Stimulated activated CD4-positive, alpha-beta T cell treated with anti-CD3 and anti-CD28 coated beads, Interleukin-2, amount 100 ng/mL, for 4 hours (primary cell): ENCODE measurements around the gene CD81.
"Not testable (repeated sequence)": the region's sequence is repeated elsewhere in the genome, so short reads cannot be mapped to it uniquely, and the experiment has no call there.

Experiments
- DNase-seq: peaks from one replicate; pipeline ENCODE4 v3.0.0-alpha.2; 2020; ENCODE audit warnings: low read depth

Gene CD81, protein sequence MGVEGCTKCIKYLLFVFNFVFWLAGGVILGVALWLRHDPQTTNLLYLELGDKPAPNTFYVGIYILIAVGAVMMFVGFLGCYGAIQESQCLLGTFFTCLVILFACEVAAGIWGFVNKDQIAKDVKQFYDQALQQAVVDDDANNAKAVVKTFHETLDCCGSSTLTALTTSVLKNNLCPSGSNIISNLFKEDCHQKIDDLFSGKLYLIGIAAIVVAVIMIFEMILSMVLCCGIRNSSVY

GRCh38 chr11:2376751-2377451 is at the start of gene CD81:
Gene CD81 (plus strand): TSS chr11:2377310. CDS start chr11:2377550, 240 bp downstream.
- DNase-seq, result peak; percentile 41

GRCh38 chr11:2328021-2328420 is 49.1 kb upstream of the CD81 start:
- no peak for DNase-seq

DNA sequence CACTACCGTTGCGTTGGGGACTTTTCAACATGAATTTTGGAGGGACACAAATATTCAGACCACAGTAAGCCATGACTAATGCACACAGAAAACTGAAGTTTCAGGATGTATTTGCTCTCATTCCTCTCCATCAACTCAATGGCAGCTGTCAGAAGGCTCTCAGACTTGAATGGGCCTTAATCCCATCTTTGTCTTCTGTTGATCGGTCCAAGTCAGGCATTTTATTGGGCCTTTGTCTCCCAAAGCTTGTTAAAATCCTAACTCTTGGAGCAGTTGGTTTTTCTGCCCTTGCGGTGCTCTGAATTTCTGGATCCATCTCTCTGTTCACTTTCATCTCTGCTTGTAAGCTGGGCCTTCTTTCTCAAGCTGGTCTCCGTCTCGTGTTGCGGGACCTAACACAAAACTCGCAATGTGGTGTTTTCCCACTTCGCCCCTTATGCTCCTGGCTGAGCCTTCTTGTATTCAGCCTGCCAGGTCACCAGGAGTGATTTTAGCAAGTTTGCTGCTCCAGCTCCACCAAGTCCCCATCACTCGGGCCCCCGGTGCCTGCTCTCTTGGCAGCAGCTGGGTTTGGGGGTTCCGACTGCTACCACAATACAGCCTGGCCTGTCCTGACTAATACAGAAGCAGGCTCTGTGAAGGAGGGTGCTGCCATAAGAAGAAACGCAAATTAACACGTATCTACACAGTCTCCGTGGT is 48.3 kb upstream of the CD81 start:
- DNase-seq, result no peak

DNA sequence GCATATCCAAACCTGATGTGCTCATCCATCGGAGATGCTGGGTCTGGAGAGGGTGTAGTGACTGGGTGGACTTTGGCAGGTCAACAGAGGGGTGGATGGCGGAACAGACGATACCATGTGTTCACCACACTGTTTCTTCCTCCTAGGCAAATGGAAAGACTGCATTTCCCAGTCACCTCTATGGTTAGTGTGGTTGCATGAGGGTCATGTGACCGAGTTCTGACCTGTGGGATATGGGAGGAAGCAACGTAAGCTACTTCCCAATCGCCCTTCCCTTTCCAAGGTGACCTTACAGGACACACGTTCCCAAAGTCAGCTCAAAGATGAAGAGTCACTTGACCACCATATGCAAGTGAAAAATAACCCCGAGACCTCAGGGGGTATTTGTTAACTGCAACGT is 47.6 kb upstream of the CD81 start:
- no peak for DNase-seq

- DNase-seq, result no peak
These were observed 46.4 kb upstream of the CD81 start for GRCh38 chr11:2330696-2331095.

DNA sequence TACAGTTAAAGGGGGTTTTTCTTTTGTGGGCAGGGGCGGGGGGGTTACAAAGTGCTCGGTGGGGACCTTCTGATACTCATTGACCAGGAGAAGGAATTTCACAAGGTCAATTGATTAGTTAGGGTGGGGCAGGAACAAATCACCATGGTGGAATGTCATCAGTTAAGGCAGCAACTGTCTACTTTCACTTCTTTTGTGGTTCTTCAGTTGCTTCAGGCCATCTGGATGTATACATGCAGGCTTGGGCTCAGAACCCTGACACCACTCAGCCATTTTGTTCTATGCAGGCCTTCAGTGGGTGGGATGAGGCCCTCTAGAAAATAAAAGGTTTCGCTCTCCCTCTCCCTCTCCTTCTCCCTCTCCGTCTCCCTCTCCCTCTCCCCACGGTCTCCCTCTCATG is 45.7 kb upstream of the CD81 start:
- DNase-seq, result no peak

GRCh38 chr11:2332569-2332968 is 44.5 kb upstream of the CD81 start:
- not testable (repeated sequence) for DNase-seq

DNA sequence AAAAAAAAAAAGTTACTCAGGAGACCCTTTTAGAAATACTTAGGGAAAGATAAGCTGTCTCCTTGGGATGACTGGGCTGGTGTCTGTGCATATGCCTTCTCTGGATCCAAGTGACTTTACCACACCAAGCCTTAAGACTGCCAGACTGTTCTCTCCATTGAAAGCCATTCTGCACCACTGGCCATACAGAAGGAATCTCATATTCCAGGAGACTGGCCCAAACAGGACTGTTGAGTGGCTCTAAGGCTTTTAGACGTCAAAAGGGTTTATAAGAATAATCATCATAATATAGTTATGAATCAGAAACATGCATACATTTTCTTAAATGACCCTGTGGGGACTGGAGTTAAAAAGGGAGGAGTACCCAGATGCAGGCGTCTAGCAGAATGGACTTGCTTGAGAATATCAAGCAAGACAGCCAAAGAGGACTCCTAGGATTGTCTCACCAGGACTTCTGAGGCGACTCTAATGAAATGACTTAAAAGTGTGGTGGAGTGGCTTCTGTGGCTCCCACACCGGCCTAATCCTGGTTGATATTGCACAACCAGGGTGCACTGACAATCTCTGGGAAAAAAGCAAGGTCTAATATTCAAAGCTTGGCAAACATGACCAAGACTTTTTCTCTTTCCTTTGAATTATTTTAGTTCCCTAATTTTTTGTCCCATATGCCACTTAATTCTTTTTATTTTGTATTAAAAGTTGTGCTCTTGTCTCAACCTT is 43.5 kb upstream of the CD81 start:
- not testable (repeated sequence) for DNase-seq

GRCh38 chr11:2335286-2335685 is 41.8 kb upstream of the CD81 start:
- not testable (repeated sequence) for DNase-seq

DNA sequence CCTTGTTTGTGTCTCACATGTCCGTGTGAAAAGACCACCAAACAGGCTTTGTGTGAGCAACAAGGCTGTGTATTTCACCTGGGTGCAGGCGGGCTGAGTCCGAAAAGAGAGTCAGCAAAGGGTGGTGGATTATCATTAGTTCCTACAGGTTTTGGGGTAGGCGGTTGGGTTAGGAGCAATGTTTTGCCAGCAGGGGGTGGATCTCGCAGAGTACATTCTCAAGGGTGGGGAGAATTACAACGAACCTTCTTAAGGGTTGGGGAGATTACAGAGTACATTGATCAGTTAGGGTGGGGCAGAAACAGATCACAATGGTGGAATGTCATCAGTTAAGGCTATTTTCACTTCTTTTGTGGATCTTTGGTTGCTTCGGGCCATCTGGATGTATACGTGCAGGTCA is 38.4 kb upstream of the CD81 start:
- DNase-seq, result not testable (repeated sequence)

- no peak for DNase-seq
These were observed 34.6 kb upstream of the CD81 start for GRCh38 chr11:2342557-2342956.

- DNase-seq, result no peak
These were observed 34.1 kb upstream of the CD81 start for GRCh38 chr11:2342981-2343380.

GRCh38 chr11:2343502-2343901 is 33.6 kb upstream of the CD81 start:
- no peak for DNase-seq

- DNase-seq, result no peak
These were observed 32.1 kb upstream of the CD81 start for GRCh38 chr11:2345050-2345449.

GRCh38 chr11:2346014-2346413 is 31.1 kb upstream of the CD81 start:
- no peak for DNase-seq

- DNase-seq, result no peak
These were observed 30.4 kb upstream of the CD81 start for GRCh38 chr11:2346586-2347307.

DNA sequence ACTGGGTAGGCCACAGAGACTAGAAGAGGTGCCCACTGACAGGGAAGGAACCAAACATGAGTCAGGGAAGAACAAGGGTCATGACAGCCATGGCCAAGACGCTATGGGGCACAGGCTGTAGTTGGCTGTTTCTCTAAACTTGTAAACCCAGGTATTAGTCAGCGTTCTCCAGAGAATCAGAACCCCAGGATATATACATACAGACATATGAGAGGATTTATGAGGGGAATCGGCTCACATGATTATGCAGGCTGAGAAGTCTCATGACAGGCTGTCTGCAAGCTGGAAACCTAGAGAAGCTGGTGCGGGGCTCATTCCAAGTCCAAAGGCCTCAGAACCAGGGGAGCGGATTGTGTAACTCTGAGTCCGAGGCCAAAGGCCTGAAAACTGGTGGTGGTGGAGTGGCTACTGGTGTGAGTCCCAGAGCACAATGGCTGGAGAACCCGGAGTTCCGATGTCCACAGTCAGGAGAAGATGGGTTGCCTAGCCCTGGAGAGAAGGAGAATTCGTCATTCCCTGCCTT is 29.7 kb upstream of the CD81 start:
- no peak for DNase-seq

- DNase-seq, result no peak
These were observed 28.1 kb upstream of the CD81 start for GRCh38 chr11:2348986-2349385.

DNA sequence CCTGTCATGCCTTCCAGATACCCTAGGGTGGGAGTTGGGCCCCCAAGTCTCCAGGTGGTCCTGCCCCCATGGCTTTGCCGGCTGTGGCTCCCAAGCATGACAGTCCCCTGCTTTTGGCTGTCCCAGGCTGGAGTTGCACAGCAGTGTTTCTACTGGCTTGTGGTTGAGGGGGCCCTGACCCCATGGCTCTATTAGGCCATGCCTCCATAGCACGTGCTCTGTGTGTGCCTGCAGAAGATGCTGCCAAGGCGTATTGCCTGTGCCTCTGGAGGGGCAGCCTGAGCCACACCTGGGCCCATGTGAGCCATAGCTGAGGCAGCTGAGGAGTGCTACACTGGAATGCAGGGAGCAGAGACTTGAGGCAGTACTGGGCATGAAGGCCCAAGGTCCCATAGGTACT is 25.4 kb upstream of the CD81 start:
- DNase-seq, result no peak

GRCh38 chr11:2352420-2352819 is 24.7 kb upstream of the CD81 start:
- no peak for DNase-seq

DNA sequence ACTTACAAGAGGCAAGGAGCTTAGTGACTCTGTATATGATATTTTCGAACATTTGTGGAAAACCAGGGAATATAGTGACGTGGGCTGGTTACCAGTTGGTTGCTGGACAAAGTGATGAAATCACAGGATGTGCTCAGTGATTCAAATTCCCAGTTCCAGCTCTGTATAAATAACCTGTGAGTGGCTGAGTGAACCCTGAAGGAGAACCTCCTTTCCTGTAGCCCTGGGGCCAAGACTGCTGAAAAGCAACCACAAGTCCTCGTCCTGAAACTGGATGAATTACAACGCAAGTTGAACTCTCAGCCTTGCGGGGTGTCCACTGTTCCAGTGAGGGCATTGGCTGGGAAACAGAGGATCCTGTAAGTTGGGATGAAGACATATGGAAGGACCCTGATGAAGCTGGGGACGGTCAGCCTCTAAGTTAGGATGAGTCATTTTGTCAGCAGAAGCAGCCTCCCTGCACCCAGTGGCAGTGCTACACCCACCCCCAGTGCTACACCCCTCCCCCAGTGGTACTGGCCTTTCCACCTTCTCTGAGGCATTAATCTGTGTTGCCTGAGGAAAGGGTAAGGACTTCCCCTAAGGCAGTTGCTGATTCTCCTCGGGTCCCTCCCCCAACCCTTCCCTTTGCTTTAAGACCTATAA is 22.0 kb upstream of the CD81 start:
- DNase-seq, result no peak
